T-helper 2 cell treated with Interferon-gamma antibody and Interleukin-4, amounts not matched to agents 5 μg/mL and 100 μg/mL, for 36 hours (primary cell): ENCODE measurements around the gene ANXA7.
A peak's percentile ranks its signal among the peaks of the same experiment; 100 is the strongest.

Experiments used
- DNase-seq: peaks from one replicate; pipeline ENCODE4 v3.0.0; 2021; ENCODE audit warnings: low spot score
- H3K27ac Mint-ChIP-seq: one replicate; pipeline ENCODE4 v1.8.0; 2021; ENCODE audit warnings: mild to moderate bottlenecking, mixed read lengths
- H3K27me3 Mint-ChIP-seq: one replicate; pipeline ENCODE4 v1.8.0; 2021; ENCODE audit warnings: low read depth, mixed read lengths
- H3K36me3 Mint-ChIP-seq: one replicate; pipeline ENCODE4 v1.8.0; 2021; ENCODE audit warnings: low read depth, mixed read lengths
- H3K4me1 Mint-ChIP-seq: one replicate; pipeline ENCODE4 v1.8.0; 2021; ENCODE audit warnings: low read depth, mixed read lengths
- H3K4me3 Mint-ChIP-seq: one replicate; pipeline ENCODE4 v1.8.0; 2022; ENCODE audit warnings: mild to moderate bottlenecking, moderate library complexity, mixed read lengths
- H3K9me3 Mint-ChIP-seq: one replicate; pipeline ENCODE4 v1.8.0; 2021; ENCODE audit warnings: mixed read lengths

ANXA7 gene

DNA sequence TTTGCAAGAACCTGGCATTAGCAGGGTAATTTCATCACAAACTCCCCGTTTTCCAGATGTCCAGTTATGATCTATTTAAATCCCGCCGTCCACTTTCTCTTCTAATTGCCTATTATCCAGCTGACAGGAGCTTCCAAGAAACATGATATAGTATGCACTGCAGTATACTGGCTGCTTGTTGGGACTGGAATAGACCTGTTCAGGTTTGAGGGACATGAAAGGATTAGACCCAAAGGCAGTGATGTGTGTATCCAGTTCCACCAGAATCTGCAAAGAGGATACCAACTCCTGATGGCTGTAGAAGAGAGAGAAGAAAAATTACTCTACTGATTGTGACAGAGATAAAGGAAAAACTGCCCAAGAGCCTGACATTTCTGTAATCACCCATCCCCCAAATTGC, 10.6 kb upstream of the ANXA7 start:
- Mint-ChIP-seq H3K27ac (no peak overlapping the region), H3K27me3 (no peaks in the 10 kb centered on the region), H3K36me3 (peaks cover 41% of the 10 kb centered on the region), H3K4me1 (no peaks in the 10 kb centered on the region), H3K4me3 (no peak overlapping the region), H3K9me3 (no peaks in the 10 kb centered on the region)
- DNase-seq = no peak

DNA sequence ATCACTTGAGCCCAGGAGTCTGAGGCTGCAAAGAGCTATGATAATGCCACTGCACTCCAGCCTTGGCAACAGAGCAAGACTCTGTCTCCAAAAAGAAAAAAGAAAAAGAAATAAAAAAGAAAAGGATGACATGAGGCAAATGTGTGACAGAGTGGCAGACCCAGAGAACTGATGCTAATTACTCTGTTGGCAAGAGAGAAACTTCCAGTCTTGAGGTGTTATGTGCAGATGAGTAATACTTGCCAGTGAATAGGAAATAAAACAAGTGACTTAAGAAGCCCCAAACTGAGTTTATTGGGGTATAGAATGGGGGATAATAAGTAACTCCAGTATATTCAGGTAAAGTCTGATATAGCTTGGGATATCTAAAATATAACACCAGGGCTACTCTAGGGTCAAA, 9.5 kb upstream of the ANXA7 start:
- Mint-ChIP-seq H3K27ac (no peak overlapping the region), H3K36me3 (peaks cover 41% of the 10 kb centered on the region), H3K27me3 (no peaks in the 10 kb centered on the region), H3K4me1 (no peaks in the 10 kb centered on the region), H3K4me3 (no peak overlapping the region), H3K9me3 (no peaks in the 10 kb centered on the region)
- DNase-seq = no peak

DNA sequence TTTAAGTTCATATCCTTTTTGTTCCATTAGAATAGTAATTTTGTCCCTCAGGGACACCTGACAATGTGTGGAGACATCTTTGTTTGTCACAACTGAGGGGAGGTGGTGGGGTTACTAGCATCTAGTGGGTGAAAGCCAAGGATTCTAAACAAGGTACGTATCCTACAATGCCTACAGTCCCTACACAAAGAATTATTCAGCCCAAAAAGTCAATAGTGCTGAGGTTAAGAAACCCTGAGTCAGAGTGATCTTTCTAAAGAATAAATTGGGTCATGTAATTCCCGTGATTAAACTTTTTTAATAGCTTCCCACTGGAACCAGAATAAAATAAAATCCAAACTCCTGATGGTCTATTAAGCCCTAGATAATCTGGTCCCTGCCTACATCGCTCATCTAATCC, 2.7 kb upstream of the ANXA7 start:
- no peaks in the 10 kb centered on the region for H3K9me3 Mint-ChIP-seq
- peaks cover 6% of the 10 kb centered on the region for H3K36me3 Mint-ChIP-seq
- no peak overlapping the region for H3K27ac Mint-ChIP-seq
- DNase-seq = no peak
- H3K4me3 Mint-ChIP-seq = no peak overlapping the region
- no peaks in the 10 kb centered on the region for H3K27me3 Mint-ChIP-seq
- H3K4me1 Mint-ChIP-seq = peaks cover 19% of the 10 kb centered on the region

DNA sequence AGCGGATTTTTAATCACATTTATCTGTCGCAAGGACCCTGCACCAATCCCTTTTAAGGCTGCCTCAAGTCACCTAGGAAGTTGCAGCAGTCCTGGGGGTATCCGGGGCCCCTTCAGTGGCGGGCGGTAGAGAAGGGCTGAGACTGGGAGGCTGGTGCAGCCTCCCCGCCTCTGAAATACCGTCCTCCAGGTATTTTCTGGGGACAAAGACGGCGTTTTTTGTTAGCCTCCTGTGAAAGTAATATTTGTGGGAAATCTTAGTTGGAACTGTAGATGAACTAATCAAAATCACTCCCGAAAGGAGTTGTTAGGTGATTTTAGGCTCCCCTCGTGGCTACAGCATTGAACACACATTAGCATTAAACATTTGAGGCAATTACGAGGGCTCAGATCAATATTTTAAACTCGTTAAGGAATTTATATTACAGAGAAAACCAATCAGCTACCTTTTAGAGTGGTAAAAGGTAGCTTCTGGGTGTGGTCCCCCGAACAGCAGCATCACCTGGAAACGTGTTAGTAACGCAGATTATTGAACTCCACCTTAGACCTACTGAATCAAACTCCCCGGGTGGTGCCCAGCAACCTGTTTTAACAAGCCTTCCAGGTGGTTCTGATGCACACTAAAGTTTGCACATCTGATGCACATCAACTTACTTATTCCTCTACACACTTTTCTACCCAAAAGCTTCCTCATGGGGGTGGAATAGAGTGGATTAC, 530 bp upstream of the ANXA7 start:
- H3K9me3 Mint-ChIP-seq = no peaks in the 10 kb centered on the region
- H3K4me1 Mint-ChIP-seq = peaks cover 26% of the 10 kb centered on the region
- H3K4me3 Mint-ChIP-seq = peak overlapping the region; percentile 91
- no peaks in the 10 kb centered on the region for H3K27me3 Mint-ChIP-seq
- peak overlapping the region; percentile 67 for H3K27ac Mint-ChIP-seq
- DNase-seq = no peak
- peaks cover 13% of the 10 kb centered on the region for H3K36me3 Mint-ChIP-seq

DNA sequence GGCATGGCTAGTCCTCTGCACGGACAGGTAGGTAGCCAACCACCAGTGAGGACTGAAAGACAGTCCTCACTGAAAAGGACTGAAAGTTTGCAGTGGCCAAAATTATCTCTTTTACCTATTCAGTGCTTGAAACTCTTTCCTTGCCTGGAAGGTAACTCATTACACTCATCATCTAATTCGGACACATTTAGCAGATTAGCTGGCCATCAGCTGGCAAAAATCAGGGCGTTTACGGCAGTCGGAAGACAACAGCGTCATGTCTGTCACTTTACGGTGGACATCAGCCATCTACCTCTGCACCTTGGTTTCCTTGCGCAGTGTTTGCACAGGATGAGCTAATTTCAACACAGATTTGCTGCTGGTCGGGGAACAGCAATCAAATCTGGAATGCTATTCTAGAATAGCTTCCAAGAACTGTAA, 740 bp downstream of the ANXA7 start:
- no peak for DNase-seq
- Mint-ChIP-seq H3K4me3 (peak overlapping the region; percentile 91), H3K4me1 (peaks cover 34% of the 10 kb centered on the region), H3K27ac (peak overlapping the region; percentile 91), H3K36me3 (peaks cover 16% of the 10 kb centered on the region), H3K27me3 (no peaks in the 10 kb centered on the region), H3K9me3 (no peaks in the 10 kb centered on the region)

DNA sequence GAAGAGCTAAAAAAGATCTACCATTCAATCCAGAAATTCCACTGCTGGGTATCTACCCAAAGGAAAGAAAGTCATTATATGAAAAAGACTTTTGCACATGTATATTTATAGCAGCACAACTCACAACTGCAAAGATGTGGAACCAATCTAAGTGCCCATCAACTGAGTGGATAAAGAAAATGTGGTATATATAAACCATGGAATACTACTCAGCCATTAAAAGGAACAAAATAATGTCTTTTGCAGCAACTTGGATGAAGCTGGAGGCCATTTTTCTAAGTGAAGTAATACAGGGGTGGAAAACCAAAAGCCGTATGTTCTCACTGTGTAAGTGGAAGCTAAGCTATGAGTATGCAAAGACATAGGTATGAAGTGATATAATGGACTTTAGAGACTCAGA, 3.0 kb downstream of the ANXA7 start:
- Mint-ChIP-seq H3K4me1 (peaks cover 36% of the 10 kb centered on the region), H3K36me3 (peaks cover 27% of the 10 kb centered on the region), H3K4me3 (no peak overlapping the region), H3K27me3 (no peaks in the 10 kb centered on the region), H3K9me3 (no peaks in the 10 kb centered on the region), H3K27ac (no peak overlapping the region)
- DNase-seq = no peak

DNA sequence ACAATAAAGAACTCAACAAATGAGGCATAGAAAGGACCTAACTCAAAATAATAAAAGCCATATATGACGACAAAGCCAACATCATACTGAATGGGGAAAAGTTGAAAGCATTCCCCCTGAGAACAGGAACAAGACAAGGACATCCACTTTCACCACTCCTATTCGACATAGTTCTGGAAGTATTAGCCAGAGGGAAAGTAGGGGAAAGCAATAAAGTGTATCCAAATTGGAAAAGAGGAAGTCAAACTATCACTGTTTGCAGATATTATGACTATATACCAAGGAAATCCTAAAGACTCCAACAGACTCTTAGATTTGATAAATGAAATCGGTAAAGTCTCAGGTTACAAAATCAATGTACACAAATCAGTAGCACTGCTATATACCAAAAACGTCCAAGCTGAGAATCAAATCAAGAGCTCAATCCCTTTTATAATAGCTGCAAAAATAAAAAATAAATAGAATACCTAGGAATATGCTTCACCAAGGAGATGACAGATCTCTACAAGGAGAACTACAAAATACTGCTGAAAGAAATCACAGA, 4.8 kb downstream of the ANXA7 start:
- no peak for DNase-seq
- Mint-ChIP-seq H3K36me3 (peaks cover 30% of the 10 kb centered on the region), H3K27me3 (no peaks in the 10 kb centered on the region), H3K4me1 (peaks cover 27% of the 10 kb centered on the region), H3K4me3 (no peak overlapping the region), H3K27ac (no peak overlapping the region), H3K9me3 (no peaks in the 10 kb centered on the region)

DNA sequence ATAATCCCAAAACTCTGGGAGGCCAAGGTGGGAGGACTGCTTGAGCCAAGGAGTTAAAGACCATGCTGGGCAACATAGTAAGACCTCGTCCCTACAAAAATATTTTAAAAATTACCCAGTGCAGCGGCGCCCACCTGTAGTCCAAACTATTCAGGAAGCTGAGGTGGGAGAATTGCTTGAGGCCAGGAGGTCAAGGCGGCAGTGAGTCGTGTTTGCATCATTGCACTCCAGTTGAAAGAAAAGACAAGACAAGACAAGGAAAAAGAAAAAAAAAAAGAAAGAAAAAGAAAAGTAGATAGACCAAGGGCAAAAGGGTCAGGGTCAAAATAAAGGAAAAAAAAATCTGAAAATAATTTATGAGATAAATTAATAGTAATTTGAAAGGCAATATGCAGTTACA, 5.8 kb downstream of the ANXA7 start:
- peaks cover 25% of the 10 kb centered on the region for H3K4me1 Mint-ChIP-seq
- H3K4me3 Mint-ChIP-seq = no peak overlapping the region
- no peak for DNase-seq
- no peaks in the 10 kb centered on the region for H3K27me3 Mint-ChIP-seq
- no peak overlapping the region for H3K27ac Mint-ChIP-seq
- H3K9me3 Mint-ChIP-seq = no peaks in the 10 kb centered on the region
- H3K36me3 Mint-ChIP-seq = peaks cover 29% of the 10 kb centered on the region

DNA sequence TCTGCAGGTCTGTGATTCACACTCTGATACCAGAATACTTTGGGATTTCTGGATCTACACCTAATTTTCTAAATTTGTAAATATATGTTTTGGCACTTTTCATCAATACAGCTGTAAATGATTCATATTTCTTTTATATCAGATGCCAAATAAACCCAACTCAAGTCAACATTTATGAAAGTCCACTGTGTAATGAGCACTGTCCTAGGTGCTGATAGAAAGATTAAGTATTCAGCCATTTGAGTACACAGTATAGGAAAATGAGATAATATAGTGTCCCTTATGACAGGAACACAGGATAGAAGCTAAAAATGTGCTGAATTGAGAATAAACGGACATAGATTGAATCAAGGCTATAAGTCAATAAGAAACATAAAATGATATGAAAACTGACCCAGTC, 6.4 kb downstream of the ANXA7 start:
- no peak overlapping the region for H3K4me3 Mint-ChIP-seq
- no peaks in the 10 kb centered on the region for H3K9me3 Mint-ChIP-seq
- H3K27me3 Mint-ChIP-seq = no peaks in the 10 kb centered on the region
- no peak overlapping the region for H3K27ac Mint-ChIP-seq
- DNase-seq = no peak
- peaks cover 23% of the 10 kb centered on the region for H3K4me1 Mint-ChIP-seq
- peaks cover 32% of the 10 kb centered on the region for H3K36me3 Mint-ChIP-seq

DNA sequence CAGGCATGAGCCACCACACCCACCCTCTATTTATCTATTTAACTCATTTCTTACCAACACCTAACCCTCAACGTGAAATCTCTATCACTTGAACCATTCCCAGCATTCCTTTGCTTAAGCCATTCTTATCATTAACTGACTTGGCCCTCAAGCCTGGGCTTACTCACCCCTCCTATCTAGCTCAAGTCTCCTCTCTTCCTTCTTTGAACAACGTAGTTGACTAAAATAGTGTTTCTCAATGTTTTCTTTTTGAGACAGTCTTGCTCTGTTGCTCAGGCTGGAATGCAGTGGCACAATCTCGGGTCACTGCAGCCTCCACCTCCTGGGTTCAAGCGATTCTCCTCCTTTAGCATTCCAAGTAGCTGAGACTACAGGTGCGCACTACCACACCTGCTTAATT, 7.0 kb downstream of the ANXA7 start:
- H3K4me3 Mint-ChIP-seq = no peak overlapping the region
- H3K4me1 Mint-ChIP-seq = peaks cover 21% of the 10 kb centered on the region
- DNase-seq = no peak
- no peaks in the 10 kb centered on the region for H3K27me3 Mint-ChIP-seq
- H3K36me3 Mint-ChIP-seq = peaks cover 30% of the 10 kb centered on the region
- H3K27ac Mint-ChIP-seq = no peak overlapping the region
- H3K9me3 Mint-ChIP-seq = no peaks in the 10 kb centered on the region

DNA sequence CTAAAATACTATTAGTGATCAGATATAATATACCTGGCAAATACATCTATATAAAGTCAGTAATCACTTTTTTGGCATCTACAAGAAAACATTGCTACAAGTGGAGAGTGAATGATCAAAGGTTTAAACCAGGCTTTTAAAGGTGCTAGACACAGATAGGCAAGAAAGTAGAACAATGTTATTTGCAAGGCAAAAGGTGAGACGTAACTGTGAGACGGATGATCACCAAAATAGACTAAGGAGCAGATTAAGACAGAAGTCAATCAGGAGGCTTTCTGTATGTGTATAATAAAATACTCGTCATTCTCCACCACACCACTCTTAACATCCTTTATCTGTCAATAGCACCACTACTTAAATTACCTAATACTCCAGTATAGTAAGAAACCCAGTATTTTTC, 8.3 kb downstream of the ANXA7 start:
- no peaks in the 10 kb centered on the region for H3K27me3 Mint-ChIP-seq
- no peak for DNase-seq
- H3K9me3 Mint-ChIP-seq = no peaks in the 10 kb centered on the region
- H3K27ac Mint-ChIP-seq = no peak overlapping the region
- H3K4me1 Mint-ChIP-seq = peaks cover 19% of the 10 kb centered on the region
- H3K36me3 Mint-ChIP-seq = peaks cover 28% of the 10 kb centered on the region
- no peak overlapping the region for H3K4me3 Mint-ChIP-seq

DNA sequence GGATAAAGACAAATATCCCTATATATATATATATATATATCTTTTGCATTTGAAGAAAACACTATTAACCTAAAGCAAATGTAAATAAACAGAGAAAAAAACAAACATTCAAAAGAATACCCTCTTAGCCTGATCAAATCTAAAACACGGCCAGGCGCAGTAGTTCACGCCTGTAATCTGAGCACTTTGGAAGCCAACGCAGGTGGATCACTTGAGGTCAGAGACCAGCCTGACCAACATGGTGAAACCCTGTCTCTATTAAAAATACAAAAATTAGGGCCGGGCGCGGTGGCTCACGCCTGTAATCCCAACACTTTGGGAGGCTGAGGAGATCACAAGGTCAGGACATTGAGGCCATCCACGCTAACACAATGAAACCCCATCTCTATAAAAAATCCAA, 9.2 kb downstream of the ANXA7 start:
- Mint-ChIP-seq H3K36me3 (peaks cover 24% of the 10 kb centered on the region), H3K27me3 (no peaks in the 10 kb centered on the region), H3K4me1 (peaks cover 15% of the 10 kb centered on the region), H3K27ac (no peak overlapping the region), H3K9me3 (no peaks in the 10 kb centered on the region), H3K4me3 (no peak overlapping the region)
- DNase-seq = no peak

DNA sequence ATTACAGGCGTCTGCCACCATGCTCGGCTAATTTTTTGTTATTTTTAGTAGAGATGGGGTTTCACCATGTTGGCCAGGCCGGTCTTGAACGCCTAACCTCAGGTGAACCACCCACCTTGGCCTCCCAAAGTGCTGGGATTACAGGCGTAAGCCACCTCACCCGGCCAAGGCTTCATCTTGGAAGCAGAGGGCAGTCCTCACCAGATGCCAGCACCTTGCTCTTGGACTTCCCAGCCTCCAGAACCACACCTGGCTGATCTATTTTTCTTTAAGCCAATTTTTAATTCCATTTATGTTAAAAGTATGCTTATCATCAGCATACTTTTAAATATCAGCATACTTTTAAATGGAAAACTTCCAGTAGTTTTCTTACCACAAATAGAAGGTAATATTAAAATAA, 12.2 kb downstream of the ANXA7 start:
- Mint-ChIP-seq H3K27me3 (no peaks in the 10 kb centered on the region), H3K4me3 (no peak overlapping the region), H3K27ac (no peak overlapping the region), H3K4me1 (peaks cover 2% of the 10 kb centered on the region), H3K36me3 (peaks cover 20% of the 10 kb centered on the region), H3K9me3 (no peaks in the 10 kb centered on the region)
- DNase-seq = no peak

DNA sequence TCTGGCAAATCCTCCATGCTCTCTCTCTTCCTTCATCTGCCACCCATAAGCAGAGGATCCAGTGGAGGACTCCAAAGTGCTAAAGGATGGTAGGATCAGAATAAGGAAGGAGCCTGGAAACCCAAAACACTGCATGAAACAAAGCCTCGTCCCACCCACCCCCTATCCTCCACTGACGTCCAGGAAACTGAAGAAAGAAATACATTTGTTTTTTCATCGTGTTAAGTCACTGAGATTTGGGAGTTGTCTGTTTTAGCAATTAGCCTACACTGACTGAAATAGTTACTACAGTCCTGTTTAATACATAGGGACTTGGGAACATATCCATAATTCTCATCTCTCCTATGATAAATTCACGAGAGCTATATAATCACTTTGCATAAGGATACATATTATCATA, 14.8 kb downstream of the ANXA7 start:
- H3K36me3 Mint-ChIP-seq = peaks cover 33% of the 10 kb centered on the region
- H3K4me1 Mint-ChIP-seq = no peaks in the 10 kb centered on the region
- DNase-seq = no peak
- H3K4me3 Mint-ChIP-seq = no peak overlapping the region
- no peaks in the 10 kb centered on the region for H3K9me3 Mint-ChIP-seq
- no peaks in the 10 kb centered on the region for H3K27me3 Mint-ChIP-seq
- no peak overlapping the region for H3K27ac Mint-ChIP-seq

DNA sequence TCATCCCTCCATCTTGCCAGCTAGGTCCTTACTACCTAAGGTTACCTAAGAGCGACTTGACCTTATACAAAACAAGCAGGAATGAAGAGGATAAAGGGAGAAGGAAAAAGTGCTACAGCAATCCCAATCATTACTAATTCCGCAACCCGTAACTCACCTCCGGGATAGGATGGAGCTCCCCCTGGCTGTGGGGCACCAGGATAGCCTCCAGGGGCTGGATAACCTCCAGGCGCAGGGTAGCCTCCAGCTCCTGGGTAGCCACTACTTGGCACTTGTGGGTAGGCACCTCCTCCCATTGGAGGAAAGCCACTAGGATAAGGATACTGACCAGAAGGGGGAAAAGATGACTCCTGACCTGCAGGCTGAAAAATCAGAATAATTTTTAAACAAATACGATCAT, 15.8 kb downstream of the ANXA7 start:
- peaks cover 38% of the 10 kb centered on the region for H3K36me3 Mint-ChIP-seq
- no peak for DNase-seq
- no peaks in the 10 kb centered on the region for H3K27me3 Mint-ChIP-seq
- no peak overlapping the region for H3K27ac Mint-ChIP-seq
- H3K4me1 Mint-ChIP-seq = no peaks in the 10 kb centered on the region
- H3K4me3 Mint-ChIP-seq = no peak overlapping the region
- H3K9me3 Mint-ChIP-seq = no peaks in the 10 kb centered on the region
